HG02938 (cell line): ENCODE data around the gene KIF23.
A peak's percentile ranks its signal among the peaks of the same experiment; 100 is the strongest.

ENCODE experiments used
- ATAC-seq: cut with Tn5 transposase; IDR thresholded peaks from one replicate; pipeline ENCODE4 v1.9.1; 2021; ENCODE audit warnings: mild to moderate bottlenecking, moderate library complexity; ENCODE audit not compliant: unreplicated experiment

The KIF23 gene

GRCh38 chr15:69462493-69463181 is 48.5 kb downstream of the KIF23 start:
- ATAC-seq: peak; percentile 82

DNA sequence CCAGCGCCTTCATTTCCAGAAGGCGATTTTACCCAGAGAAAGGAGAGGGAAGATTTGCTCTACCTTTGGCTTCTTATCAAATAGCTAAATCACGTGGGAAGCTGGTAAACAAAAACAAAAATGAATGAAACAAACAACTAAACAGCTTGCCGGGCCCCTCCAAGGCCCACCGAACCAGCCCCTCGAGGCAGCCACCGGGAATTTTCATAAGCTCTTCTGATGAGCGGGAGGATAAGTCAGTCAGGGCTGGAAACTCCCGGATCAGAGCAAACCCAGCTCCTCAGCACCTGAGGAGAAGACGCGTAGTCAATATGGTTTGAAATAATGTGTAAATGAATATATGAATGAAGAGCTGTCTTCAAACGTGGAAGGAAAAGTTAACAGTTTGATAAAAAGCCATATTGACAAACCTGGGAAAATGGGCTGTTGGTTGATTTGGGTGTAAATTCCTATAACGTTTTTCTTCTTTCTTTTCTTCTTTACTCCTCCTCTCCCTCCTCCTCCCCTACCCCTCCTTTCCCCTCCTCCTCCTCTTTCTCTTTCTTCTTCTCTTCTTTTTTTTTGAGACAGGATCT is 49.1 kb downstream of the KIF23 start:
- ATAC-seq: no peak

DNA sequence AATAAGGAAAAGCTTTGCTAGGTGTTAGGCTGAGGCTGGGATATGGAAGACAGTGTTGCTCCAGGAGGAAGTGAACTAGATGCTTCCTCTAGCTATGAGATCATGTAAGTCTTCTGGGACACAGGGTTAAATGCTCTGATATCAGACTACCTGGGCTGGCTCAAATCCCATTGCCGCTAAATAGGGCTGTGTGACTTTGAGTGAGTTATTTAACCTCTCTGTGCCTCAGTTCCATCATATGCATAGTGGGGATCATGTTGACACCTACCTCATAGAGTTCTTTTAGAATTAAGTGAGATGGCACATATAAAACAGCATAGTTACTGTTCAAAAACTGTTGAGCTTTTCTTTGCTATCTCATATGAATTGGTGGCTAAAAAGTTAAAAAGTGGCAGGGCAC is 51.1 kb downstream of the KIF23 start:
- no peak for ATAC-seq

DNA sequence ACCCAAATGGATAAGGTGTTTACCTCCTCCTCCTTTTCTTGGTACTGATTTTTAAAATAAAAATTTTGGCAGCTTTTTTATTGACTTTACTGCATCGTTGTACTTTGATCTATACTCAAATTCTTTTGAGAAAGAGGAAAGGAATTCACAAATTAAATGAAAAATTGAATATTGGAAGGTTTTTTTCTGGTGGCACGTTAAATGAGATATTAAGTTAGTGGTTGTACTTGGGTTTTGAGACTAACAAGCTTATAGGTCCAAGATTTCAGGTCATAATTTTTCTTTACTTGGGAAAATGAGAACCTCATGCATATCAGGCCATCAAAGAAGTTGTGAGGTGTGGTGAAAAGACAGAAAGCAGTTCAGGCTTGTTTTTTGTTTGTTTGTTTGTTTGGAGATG is 52.6 kb downstream of the KIF23 start:
- no peak for ATAC-seq

DNA sequence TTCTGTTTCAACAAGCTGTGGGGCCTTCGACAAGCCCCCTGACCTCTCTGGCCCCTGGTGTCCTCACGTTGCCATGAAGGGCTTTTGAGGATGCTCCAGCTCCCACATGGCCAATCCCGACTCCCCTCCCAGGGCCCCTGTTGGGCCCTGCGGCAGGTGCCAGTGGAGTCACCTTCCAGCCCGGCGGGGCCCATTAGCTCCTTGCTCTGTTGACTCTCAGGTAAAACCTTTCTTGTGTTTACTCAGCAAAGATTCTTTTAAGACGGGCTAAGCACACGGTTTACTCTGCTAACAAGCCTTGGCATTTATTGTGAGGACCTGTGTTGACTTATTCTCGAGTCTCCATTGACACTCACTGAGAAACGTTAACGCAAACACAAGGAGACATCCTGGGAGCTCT is 53.5 kb downstream of the KIF23 start:
- no peak for ATAC-seq

GRCh38 chr15:69468241-69469121 is 54.3 kb downstream of the KIF23 start:
- no peak for ATAC-seq

GRCh38 chr15:69469467-69470201 is 55.5 kb downstream of the KIF23 start:
- no peak for ATAC-seq

DNA sequence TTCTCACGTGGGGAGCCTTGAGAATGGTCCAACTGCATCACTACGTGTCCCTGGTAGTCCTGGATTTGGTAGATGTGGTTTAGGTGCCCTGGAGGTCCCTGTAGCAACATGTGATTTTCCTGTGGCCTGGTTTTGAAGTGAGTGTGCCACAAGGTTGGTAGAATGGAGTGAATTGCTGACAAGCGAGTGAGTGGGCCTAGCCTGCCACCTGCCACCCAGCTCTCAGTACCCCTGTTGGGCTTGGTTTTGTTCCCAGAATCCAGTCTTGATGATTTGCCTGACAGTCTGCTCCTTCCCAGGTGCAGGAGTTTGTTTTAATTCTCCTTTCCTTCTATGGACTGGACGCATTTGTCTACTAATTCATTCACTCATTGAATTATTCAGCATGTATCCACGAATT is 57.9 kb downstream of the KIF23 start:
- ATAC-seq: no peak

DNA sequence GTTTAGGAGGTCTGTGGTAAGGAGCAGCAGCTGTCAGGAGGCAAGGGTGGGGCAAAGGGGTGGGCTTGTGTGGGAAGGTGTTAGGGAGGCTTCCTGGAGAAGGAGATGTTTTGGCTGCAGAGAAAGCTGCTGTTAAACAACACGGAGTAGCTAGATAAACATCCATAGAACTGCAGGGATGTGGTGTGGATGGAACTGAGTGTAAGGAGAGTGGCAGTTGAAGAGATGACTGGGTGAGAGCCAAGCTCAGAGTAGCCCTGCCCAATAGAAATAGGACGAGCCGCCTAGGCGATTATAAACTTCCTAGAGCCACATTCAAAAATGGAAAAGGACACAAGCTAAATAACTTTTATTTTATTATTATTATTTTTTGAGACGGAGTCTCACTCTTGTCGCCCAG is 58.4 kb downstream of the KIF23 start:
- ATAC-seq: no peak

DNA sequence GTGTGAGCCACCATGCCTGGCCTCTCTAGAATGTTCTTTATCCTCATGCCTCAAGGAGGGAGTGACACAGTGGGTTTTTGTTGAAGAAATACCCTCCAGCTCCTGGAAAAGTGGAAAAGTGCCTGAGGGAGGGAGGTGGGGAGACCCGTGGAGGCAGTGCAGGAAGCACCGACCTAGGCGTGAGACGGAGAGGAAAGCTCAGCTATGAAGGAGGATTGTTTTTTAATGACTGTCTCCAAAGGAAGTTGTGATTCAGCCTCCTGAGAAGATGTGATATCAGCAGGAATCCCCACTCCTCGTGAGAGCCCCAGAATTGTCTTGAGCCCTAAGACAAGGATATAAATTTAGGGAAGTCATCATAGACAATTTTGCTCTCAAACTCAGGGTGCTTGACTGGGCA is 60.1 kb downstream of the KIF23 start:
- no peak for ATAC-seq

GRCh38 chr15:69474846-69475455 is 60.8 kb downstream of the KIF23 start:
- no peak for ATAC-seq

GRCh38 chr15:69475769-69476358 is 61.7 kb downstream of the KIF23 start:
- no peak for ATAC-seq

- ATAC-seq: no peak
Measured at GRCh38 chr15:69476704-69477473, 62.7 kb downstream of the KIF23 start.

- ATAC-seq: no peak
Measured at GRCh38 chr15:69478259-69478781, 64.2 kb downstream of the KIF23 start.

GRCh38 chr15:69479081-69479480 is 64.9 kb downstream of the KIF23 start:
- no peak for ATAC-seq

GRCh38 chr15:69479971-69480370 is 65.8 kb downstream of the KIF23 start:
- no peak for ATAC-seq

- ATAC-seq: no peak
Measured at GRCh38 chr15:69480932-69481331, 66.8 kb downstream of the KIF23 start.

GRCh38 chr15:69482686-69483256 is 68.6 kb downstream of the KIF23 start:
- ATAC-seq: no peak

DNA sequence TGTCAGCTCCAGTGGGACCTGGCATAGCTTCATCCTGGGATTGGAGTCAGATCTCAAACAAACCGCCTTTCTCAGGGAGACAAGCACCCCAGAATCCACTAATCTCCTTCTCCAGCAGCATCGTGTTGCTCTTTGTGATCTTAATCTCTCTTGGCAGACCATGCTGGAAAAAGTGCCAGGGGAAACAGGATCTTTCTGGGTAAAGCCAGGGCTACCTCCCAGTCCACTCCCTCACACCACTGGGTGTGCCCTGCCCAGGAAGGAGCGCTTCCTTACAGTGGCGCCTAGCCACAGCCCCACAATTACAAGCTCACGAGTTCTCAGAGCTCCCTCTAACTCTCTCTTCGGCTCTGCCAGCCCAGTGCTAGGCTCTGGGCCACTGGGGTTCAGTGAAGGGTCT is 70.7 kb downstream of the KIF23 start:
- ATAC-seq: no peak
